C4-2B (cell line): ENCODE data around the gene GP9.

ENCODE experiments used
- CTCF ChIP-seq: fragments of 450-650 bp; conservative IDR thresholded peaks from 2 replicates; pipeline ENCODE4 v1.5.1; 2017; ENCODE audit warnings: mild to moderate bottlenecking
- ZFX ChIP-seq: fragments of 450-650 bp; IDR thresholded peaks from 2 replicates; pipeline ENCODE4 v1.6.1; 2017

GRCh38 chr3:129038121-129038855 is 22.3 kb upstream of the GP9 start:
- no peak for TF ChIP-seq CTCF
- no peak for TF ChIP-seq ZFX
